HS-27A (cell line): ENCODE results near the gene COL16A1.
"Not testable (repeated sequence)": the region's sequence is repeated elsewhere in the genome, so short reads cannot be mapped to it uniquely, and the experiment has no call there.

Source experiments
- DNase-seq: peaks from one replicate; pipeline ENCODE4 v3.0.0-alpha.2; 2012; ENCODE audit warnings: low read depth, missing footprints

COL16A1 gene

DNA sequence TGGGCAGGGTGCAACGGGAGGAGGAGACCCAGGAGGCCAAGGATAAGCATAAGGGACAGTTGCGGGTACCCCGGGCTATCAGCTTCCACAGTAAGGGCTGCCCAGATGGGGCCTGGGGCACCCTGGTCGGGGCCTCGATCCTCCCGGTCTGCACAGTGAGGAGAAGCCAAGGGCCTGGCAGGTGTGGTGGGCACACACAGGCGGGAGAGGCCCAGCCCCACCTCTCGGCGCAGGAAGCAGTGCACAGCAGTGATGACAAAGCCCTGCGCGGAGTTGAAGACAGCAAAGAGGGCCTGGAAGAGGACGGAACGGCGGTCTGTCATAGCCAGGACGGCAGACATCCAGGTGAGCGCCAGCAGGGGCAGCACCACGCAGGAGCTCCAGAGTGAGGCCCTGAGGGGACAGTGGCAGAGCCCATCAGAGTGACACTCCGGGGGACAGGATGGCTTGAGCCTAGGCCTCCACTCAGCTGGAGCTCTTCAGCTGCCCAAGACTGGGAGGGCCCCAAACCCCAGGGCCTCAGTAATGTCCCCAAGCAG, 29.0 kb upstream of the COL16A1 start:
- DNase-seq = no peak

DNA sequence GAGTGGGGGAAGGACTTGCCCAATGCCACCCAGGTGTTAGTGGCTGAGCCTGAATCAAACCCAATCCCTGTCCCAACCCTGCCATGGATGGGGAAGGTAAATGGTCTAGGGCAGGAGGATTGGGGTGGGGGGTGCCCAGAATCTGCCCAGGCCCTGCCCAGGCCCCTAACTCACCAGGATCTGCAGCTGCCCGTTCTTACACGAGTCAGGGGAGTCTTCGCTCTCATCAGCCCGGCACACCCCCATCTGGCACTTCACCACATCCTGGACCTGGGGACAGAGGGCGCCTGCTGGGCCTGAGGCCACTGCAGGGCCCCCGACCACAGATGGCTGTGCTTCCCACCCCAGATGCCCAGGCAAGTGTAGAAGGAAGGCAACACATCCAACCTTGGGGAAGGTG, 28.5 kb upstream of the COL16A1 start:
- no peak for DNase-seq

DNA sequence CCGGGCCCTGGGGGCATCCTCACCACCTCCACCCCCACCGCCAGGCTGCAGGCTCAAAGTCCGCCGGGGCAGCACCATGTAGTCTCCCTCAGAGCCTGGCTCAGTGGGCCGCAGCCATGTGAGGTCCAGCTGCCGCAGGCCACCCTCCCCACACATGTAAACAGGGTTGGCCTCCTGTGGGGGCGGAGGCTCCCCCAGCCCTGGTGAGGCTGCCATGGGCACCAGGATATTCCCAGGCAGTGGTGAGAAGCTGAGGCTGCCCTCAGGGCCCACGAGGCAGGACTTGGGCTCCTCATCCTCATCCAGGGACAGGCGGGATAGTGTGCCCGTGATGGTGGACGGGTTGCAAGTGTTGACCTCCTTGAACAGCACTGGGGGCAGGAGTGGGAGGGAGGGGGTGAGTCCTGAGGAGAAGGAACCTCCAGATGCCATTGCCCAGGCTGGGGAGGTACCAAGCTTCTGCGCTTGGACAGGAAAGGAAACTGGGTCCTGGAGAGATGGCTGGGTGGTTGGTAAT, 27.3 kb upstream of the COL16A1 start:
- DNase-seq = no peak

DNA sequence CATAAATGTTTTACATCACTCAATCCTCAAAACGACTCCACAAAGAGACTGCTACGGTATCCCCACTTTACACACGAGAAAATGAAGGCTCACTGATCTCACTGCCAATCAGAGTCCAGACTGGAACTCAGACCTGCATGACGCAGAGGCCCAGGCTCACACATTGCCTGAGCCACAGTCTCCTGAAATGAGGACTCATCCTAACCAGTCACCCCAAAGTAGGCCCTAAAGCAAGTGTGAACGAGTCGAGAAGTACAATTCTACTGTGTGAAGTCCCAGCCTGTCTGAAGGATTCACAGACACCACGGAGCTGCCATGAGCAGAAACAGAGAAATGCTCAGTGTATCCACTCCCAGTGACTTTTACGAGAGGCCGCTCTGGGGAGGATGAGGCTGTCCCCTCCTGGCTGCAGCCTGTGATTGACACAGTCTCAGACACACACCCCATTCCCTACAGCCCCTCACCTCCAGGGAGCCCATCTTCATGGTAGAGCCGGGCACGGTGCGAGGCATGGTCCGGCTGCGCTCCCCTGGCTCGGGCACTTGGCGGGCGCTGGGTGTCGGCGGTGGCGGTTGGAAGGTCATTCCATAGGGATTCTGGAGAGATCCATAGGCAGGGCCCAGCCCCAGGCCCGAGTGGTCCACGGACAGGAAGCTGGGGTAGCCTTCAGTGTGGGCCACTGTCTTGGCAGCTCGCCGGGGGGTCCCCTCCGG, 26.7 kb upstream of the COL16A1 start:
- no peak for DNase-seq

DNA sequence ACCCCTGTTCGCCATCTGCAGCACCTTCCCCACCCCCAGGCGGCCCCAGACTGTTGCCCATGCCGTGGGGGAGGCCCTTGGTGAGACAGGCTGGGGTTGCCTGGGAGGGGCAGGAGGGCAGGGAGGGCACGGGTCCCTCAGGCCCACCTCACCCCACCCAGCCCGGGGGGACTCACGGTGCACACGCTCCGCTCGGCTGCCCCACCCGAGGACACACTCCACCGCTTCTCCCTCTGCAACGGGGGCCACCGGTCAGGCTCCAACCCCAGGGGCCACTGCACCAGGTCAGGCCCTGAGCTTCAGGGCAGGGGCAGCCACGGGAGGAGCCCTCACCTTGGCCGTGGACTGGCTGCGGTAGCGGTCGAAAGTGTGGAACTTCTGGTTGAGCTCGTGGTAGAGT, 24.0 kb upstream of the COL16A1 start:
- DNase-seq = no peak

DNA sequence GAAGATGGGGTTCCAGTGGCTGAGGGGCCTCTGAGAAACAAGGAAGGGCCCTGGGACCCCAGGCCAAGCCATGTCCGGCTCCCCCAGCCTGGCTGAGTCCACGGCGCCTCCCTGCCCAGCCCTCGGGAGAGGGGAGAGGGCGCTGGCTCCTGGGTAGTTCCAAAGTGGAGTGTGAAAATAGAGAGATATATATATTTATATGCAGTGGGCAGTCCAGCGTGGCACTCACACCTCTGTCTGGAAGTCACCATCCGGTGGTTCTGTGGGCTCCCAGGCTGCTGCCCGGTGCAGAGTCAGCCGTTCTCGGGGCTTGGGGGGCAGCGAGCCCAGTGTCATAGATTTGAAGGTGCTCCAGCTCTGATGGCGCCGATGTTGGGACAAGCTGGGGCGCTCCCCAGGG, 23.4 kb upstream of the COL16A1 start:
- no peak for DNase-seq

DNA sequence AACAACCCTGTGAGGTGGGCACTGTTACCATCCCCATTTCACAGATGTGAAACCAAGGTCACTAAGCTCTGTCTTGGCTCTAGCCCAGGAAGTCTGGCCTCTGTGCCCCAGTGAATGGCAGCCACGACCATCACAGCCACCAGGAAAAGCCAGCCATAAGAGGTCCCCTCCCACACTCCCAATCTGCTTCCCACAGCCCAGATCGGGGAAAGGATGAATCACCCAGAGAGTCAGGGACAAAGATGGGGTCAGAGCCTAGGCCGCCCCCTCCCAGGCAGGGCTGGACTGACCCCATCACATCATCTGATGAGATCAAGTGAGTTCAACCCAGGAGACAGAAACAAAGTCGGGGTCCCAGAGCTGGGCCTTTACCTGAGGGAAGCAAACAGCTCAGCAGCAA, 22.9 kb upstream of the COL16A1 start:
- DNase-seq = no peak

DNA sequence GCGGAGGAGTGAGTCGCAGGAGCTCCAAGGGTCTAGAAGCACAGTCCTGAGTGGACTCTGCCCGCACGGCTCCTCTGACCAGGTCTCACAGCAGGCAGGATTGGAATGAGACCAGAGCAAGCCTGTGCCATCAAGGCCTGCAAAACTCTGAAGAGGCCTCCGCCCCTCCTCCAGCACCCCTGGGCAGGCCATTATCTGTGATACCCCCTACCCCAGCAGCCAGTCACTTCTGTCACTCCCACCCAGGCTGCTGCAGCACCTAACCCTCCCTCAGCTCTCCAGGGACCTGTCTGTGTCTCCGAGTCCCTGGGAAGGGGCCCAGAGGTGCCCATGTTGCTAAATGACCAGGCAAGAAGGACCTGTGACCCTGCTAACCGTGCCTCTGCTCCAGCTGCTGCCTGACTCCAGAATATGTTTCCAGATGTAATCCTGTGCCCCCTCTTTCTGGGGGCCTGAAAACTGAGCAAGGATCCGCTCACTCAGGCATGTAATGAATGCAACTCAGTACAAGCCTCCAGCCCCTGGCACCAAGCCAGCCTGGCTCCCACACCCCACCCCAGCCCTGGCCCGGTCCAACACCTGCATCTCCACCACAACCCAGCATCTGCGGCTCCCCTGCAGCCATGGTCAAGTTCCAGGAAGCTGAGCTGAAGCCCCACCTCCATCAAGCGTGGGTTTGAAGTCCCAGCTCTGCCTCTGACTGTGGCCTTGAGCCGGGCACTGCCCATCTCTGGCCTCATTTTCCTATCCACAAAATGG, 22.1 kb upstream of the COL16A1 start:
- DNase-seq = no peak

DNA sequence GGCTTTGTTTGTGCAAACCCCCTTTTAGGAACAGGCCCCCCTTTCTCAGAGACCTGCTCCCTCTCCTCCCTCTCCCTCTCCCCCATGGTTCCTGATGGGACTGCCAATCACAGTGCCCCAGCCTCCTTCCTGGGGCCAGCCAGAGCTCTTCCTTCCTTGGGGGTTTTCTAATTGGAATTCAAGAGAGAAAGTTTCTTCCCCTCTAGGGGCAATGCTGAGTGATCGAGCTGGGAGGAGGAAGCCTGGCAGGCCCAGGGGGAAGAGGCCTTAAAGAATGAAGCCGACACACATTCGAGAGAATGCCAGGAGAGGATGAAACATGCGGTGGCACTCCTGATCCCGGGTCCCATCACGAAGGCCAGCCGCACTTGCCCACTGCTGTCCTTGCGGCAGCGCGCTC, 21.3 kb upstream of the COL16A1 start:
- DNase-seq = no peak

DNA sequence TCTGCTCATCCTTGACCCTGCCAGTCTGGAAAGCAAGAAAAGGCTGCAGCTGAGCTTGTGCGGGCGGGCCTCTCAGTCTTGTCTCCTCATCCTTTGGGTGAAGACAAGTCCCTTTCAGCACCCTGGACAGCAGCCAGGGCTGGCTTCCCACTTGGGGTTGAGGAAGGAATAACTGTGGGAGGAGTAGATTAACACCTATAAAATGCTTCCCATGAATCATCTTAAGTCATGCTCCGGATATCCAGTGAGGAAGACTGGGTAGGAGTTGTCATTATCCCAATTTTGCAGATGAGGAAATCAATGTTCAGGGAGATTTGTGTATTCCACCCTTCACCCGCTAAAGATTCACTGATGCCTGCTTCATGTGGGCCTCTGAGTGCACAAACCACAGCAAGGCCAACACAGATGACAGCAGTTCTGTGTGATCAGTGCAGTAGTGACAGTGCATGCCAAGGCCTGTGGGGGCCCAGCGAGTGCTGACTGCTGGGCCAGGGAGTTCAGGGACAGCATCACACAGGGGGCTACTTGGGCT, 20.1 kb upstream of the COL16A1 start:
- DNase-seq = no peak

DNA sequence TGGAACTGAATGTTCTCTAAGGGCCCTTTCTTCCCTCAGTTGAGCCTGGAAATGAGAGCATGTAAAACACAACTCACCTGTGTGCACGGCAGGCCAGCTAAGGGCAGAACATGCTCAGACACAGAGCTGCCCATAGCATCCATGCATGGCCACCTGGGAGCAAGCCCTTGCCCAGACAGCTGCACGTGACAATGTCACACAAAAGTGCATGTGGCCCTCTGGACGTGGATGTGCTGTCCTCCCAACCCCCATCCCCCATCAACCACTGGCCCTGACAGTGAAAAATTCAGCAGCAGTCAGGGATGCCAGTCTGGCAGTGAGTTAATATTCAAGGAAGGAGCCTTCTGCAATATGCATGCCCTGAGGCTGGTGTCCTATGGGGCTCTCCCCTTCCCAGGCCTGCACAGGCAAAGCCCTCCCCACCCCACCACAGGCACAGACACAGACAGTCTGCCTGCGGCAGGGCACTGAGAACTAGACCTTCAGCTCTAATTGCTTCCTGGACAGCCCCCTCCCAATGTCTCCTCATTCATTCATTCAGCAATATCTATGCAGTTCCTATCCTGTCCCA, 14.6 kb upstream of the COL16A1 start:
- DNase-seq = no peak

DNA sequence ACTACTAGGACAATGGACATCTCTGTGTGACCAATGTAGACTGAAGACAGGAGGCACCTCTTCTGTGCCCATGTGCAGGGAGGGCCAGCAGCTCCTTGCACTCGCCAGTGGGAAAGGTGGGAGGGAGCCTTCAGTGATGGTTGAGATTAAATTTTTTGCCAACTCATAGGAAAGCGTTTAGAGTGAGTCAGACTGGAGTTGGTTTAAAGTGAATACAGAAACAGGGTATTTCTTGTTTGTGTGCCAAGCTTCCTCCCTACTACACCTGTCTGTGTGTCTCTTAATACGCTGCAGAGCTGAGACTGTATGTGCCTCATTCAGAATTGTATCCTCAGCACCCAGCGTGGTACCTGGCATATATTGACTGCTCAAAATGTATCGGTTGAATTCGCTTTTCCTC, 13.5 kb upstream of the COL16A1 start:
- no peak for DNase-seq

DNA sequence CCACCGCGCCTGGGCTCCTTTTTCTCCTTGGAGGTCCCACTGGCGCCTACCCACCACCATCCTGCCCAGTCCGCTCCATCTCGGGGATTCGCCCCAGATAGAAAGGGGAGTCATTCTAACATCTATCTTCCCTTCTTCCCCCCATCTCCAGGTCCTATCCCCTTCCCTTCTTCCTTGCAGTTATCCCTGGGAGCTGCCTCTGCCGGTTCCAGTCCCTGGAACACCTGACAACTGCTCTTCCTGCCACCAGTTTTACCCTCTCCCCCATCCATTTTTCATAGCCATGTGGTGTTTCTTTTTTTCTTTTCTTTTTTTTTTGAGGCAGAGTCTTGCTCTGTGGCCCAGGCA, 12.0 kb upstream of the COL16A1 start:
- DNase-seq = no peak

DNA sequence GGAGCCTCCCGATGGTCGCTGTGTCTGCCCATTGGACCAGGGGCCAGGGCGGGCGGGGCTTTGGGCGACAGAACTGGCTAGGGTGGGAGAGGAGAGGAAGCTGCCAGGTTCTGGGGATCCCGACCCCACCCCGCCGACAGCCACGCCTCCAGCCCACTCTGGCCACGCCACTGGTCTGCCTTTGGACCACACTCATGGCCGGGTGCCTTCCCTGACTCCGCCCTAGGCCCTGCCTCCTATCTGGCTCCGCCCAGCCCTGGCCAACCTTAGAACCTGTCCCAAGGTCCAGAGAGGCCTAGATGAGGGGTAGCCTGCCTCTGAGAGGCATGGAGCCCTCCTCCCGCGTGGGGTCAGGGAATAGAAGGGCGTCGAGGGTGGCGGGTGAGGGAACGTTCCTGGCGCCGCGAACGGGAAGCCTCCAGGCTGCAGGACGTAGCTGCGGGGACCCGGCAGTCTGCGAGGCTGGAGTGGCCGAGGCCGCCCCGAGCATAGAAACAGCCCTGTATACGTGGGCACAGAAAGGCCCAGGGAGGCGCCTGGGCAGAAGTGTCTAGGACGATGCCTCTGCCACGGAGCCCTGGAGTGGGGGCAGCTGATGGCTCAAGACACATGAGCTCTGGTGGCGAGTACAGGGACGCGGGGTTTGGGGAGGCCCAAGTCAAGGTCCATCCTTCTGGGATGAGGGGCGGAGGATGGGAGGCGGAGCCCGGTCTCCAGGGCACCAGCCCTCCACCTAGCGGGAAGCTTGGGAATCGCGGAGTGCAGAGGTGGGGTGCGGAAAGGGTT, 11.5 kb upstream of the COL16A1 start:
- DNase-seq = peak; percentile 92

DNA sequence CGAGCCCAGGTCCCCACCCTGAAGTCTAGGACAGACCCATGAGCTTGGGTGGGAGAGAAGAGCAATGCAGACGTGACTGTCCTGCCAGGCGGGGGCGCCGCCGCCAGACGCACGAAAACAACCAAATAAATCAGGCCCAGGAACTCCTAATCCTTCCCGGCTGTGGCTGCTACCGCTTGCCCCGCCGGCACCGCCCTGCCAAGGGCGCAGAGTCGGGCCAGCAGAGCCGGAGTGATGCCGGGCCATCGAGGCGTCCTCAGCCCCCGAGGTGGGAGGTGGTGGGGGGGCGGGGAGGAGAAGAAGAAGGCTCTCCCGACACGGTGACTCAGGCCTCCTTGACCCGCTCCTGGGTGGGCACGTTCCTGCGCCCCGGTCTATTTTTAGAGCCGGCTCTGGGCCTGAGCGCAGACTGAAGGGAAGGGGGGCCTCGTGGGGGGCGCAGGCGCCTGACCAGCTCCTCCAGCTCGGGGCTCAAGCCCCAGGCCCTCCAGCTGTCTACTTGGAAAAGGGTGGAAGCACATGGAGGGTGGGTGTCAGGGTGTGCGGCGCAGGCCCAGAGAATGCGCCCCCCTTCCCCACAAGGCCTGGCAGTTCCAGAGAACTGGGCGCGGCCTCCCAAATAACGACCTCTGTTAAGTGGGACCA, 10.7 kb upstream of the COL16A1 start:
- no peak for DNase-seq

DNA sequence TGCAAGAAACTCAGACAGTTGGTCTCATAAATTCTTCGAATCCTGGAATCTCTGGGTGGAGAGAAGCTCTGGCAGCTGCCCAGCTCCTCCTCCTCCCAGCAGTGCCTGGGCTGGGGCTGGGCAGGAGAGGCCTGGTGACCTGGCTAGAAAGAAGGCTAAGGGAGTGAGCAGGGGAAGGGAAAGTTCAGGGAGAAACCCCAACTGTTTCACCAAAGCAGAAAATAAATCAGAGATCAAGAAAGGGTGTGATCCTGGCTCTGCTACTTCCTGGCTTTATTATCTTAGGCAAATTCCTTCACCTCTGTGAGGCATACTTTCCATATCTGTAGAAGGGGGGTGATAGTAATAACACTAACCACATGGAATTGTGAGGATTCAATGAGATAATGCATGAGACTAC, 8.8 kb upstream of the COL16A1 start:
- DNase-seq = peak; percentile 83

DNA sequence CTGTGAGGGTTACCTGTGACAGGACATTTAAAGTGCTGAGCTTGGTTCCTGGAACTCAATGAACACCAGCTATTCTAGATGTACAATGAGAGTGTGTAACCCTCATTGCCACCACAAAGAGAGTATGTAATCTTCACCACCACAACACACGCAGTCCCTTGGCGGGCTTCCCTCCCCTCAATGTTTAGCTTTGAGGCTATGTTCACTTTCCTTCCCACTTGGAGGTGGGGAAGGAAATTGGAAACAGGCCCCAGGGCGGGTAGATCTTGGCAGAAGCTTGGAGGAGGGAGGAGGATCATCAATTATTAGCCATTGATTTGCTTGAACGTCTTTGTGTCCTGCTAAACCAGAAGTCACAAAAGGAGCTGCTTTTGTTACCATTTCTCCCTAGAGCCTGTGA, 8.3 kb upstream of the COL16A1 start:
- DNase-seq = no peak

DNA sequence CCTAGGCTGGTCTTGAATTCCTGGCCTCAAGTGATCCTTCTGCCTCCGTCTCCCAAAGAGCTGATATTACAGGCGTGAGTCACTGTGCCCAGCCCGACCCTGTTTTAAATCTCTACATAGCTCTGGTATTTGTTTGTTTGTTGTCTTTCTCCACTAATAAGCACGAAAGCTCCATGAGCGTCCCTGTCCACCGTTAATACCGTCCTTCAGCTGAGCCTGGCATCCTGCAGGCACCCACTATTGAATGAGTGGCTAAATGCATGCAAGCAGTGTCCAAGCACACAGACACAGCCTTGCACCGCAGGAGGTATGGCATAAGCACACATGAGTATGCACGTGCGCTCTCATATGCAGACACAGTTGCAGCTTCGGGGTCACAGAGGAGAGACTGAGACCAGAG, 4.5 kb upstream of the COL16A1 start:
- no peak for DNase-seq

DNA sequence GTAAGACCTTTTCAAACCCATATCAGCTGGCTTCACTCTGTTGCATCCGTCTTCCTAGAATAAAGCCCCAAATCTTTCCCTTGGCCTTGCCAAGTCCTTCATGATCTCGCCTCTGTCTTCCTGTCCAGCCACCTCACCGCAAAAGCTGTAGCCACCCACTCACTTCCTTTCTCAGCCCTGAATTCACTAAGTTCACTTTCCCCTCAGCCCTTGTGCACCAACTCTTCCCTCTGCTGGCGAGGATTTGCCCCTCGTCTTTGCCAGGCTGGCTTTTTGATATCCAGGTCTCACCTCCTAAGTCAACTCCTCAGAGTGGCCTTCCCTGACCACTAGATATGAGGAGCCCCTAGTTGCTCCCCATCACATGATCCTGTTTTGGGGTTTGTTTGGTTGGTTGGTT, 3.9 kb upstream of the COL16A1 start:
- no peak for DNase-seq

DNA sequence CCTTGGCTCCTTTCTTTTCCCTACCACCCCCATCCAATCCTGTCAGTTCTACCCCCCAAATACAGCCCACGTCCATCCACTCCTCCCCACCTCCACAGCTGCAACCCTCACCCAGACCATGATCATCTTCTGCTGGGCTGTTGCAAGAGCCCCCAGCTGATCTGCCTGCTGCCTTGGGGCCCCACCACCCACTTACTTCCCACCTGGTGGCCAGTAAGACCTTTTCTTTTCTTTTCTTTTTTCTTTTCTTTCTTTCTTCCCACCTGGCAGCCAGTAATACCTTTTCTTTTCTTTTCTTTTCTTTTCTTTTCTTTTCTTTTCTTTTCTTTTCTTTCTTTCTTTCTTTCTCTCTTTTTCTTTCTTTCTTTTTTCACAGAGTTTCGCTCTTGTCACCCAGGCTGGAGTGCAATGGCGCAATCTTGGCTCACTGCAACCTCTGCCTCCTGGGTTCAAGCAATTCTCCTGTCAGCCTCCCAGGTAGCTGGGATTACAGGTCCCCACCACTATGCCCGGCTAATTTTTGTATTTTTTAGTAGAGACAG, 3.3 kb upstream of the COL16A1 start:
- DNase-seq = not testable (repeated sequence)

DNA sequence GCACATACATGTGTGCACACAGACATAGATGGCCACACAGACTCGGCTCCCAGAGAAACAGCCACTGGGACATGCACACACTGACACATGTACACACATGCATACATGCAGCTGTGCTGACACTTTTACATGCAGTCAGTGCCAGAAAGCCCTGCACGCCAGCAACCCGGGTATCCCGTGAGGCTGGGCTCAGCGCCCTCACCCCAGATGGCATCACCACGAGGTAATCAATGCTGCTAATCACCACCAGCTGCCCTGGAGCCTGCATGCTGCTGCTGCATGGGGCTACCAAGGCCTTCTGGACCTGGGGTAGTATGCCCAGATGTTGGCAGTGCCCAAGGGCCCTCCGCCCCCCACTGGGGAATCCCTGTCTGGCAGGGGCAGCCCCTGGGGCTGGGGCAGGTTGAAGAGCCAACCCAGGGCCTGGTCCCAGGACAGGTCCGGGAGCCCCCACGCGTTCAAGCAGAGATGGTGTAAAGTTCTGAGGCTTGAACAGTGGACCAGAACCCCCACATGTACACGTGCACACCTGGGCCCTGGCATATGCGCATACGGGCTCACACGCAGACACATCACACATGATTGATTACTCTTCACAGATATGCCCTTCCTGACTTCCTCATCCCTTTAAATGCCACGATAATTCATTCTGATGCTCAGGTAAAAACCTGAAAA, 2.7 kb upstream of the COL16A1 start:
- DNase-seq = no peak
